Measurements from ENCODE around the gene HTR3D. TPM values are rescaled to one million over a fixed set of nuclear protein-coding genes. Genes with fewer than 3 reads are reported as not detected.
A peak's percentile ranks its signal among the peaks of the same experiment; 100 is the strongest.

The HTR3D gene
- total and polyA plus RNA-seq, 10 of the 15 experiments (the other 5 are each of a cell fraction or from before 2014, with no cell fraction given), result not detected

- TF ChIP-seq ZNF687 (IDR thresholded peaks at IDR 0.05) (0 out of 2 replicates have a peak, but pooled peaks have one; percentile 15), IKZF2 (IDR thresholded peaks at IDR 0.05) (peak; percentile 20 to 68; a peak in 2 of 4 replicates), SMARCA5 (IDR thresholded peaks at IDR 0.05) (no peak), CUX1 (IDR thresholded peaks at IDR 0.05; ENCODE audit: insufficient replicate concordance, low read depth, low read length) (no peak), MXI1 (IDR thresholded peaks at IDR 0.05; ENCODE audit: low read depth, low read length) (0 out of 2 replicates have a peak, but pooled peaks have one; percentile 10), POLR2A (IDR thresholded peaks at IDR 0.05; ENCODE audit: low read depth, low read length) (peak; percentile 65), SPI1 (IDR thresholded peaks at IDR 0.05; ENCODE audit: borderline replicate concordance, insufficient read depth, low read depth, low read length) (0 out of 2 replicates have a peak, but pooled peaks have one; percentile 14), CTCF (IDR thresholded peaks at IDR 0.05 in 2 of 3, conservative IDR thresholded peaks at IDR 0.05 in 1 of 3; ENCODE audit: control insufficient read depth in 2 of 3, extremely low read depth in 1 of 3, insufficient read depth in 1 of 3, low read depth in 3 of 3, low read length in 3 of 3) (no peak), FOXK2 (IDR thresholded peaks at IDR 0.05) (no peak), CEBPZ (IDR thresholded peaks at IDR 0.05; ENCODE audit: low read depth, low read length) (no peak), STAT3 (IDR thresholded peaks at IDR 0.05; ENCODE audit: low read depth, low read length) (no peak)
Measured at GRCh38 chr3:184017672-184018423, 13.7 kb upstream of the HTR3D start, which contains the start of gene ABCC5 (continued).
